ENCODE data around the gene TSHZ2.

DNA sequence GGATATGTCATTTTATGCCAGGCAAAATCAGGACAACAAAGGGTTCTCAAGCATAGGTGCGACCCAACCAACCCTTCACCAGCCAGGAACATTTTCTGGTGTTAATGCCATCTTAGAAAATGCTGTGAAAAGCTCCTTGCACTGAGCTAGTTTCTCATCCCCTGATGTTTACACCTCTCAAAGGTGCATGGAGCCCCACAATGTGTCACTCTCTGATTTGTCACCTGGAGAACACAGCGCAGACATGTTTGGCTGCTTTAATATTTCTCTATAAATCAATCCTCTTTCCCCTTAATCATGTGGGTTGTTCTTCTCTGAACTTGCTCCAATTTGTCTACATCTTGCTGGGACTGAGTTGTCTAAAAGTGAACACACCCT lies 244.3 kb downstream of the TSHZ2 start:
- TF ChIP-seq CTCF (IDR thresholded peaks at IDR 0.05) (no peak), POLR2AphosphoS5 (IDR thresholded peaks at IDR 0.05; ENCODE audit: insufficient read depth in 1 of 2, low read depth in 1 of 2) (no peak)

Measured in vagina (tissue), 2 donors.